Measurements from ENCODE around the gene CASP5.
A peak's percentile ranks its signal among the peaks of the same experiment; 100 is the strongest.
"Not testable (repeated sequence)": the region's sequence is repeated elsewhere in the genome, so short reads cannot be mapped to it uniquely, and the experiment has no call there.

CASP5 gene

DNA sequence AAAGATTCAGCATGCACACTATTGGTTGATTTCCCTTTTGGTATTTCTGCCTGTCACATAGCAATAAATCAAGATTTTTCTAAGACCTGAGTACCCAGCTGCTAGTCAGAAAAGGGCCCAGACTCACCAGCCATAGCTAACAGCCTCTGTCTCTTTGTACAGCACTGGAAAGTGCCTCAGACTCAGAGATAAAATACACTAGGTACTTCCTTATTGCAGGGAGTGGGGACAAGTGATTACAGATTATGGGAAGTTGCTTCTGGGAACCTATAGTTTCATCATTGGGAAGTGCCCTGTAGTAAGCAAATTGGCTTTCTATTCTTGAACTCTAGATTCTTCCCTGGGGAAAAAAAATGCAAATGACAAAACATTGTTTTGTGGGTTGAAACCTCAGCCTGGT lies at the start of gene CASP5:
TSS of gene CASP5 (minus strand) at position 166 of the 400 bp plus-strand sequence. CDS start at position 134, 32 bp downstream.
- DNase-seq, result no peak

DNA sequence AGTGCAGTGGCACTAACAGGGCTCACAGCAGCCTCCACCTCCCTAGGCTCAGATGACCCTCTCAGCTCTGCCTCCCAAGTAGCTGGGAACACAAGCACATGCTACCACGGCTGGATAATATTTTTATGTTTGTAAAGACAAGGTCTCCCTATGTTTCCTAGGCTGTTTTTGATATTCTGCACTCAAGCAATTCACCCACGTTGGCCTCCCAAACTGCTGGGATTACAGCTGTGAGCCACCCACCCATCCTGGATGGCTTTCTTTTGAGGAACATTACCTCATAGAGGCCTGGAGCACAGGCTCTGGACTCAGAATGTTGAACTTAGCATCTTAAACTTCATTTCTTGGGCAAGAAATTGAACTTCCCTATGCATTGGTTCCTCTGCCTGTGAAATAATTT lies 49.1 kb upstream of the CASP5 start:
- not testable (repeated sequence) for DNase-seq

DNA sequence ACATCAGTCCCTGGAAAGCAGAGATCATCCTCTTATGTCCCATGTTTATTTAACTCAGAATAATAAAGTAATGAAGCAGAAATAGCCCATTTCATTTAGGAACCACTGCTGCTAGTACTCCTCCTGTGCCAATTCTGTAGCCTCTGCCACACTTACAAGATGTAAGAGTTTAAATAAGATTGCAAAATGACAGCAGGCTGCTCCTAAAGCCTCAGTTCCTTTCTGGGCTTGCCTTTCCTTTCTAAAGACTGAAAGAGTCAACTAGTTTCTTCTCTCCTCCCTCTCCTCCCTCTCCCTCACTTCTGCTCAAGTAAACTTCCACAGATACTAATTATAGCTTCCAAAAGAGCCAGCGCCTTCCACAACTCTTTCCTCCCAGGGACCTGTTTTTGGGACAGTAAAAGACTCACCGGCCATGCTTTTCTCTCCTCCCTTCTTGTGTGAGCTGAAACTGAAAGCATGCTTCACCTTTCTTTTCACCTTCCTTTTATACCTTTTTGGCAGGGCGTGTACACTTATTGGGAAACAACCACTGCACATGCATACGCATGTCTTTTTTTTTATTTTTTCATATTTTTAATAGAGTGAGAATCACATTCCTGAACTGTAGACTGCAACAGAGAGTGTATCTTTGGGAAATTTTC lies 48.2 kb upstream of the CASP5 start:
- DNase-seq, result no peak

- DNase-seq, result no peak
Measured at GRCh38 chr11:105070306-105070705, 47.3 kb upstream of the CASP5 start.

DNA sequence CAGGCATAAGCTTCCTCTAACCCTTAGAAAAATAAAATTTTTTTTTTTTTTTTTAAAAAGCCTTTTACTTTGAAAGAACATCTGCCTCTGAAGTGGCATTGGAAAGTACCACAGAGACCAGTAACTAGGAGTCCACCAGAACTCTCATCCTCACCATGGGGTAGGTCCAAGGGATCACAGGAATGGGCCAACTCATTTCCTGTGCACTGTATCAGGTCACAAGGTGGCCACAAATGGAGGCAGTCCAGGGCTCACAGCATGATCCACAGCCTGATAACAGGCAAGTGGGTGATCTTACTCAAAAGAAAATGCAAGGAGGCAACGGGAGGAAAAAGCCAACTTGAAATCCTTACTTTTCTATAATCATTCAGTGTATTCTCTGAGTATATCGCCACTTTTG lies 46.8 kb upstream of the CASP5 start:
- not testable (repeated sequence) for DNase-seq

DNA sequence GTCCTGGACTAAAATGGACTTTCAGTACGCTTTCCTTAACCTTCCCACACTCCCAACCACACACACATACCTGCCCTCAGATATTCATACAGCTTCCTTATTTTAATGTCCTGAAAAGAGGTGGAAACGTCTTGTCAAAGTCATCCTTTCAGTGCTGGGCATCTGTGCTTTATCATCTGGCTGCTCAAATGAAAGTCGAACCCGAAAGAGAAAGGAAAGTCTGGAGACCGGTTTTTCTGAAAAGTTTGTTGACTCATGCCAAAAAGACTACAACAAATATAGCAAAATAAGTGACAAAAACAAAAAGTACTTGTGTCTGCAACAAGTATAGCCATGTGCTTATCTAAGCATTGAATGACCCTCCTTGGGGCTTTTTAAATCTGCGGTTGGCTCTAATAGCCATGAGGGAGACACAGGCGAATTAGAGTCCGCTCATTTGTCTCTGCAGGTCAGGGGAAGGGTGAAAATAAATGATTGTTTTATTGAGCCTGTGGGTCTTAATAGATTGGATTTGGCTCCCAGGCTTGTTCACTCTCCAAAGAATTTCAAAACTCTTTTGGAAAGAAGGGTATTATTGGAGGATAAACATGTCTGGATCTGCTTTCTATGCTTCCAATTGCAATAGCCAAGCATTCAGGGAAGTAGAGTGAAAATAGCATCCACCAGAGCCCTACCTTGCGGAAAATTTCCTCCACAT lies 40.4 kb upstream of the CASP5 start:
- DNase-seq, result not testable (repeated sequence)

GRCh38 chr11:105057432-105057831 lies 34.5 kb upstream of the CASP5 start:
- no peak for DNase-seq

DNA sequence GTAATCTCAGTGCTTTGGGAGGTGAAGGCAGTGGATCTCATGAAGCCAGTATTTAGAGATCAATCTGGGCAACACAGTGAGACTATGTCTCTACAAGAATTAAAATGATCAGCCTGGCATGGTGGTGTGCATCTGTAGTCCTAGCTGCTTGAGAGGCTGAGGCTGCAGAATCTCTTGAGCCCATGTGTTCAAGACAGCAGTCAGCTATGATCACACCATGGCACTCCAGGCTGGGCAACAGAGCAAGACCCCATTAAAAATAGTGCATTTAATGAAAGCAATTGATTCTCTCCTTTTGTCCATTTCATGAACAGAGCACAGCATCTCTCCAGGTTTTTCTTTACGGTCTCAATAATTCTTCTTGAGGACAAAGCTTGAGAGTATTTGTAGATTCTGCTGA lies 33.5 kb upstream of the CASP5 start:
- DNase-seq, result no peak

DNA sequence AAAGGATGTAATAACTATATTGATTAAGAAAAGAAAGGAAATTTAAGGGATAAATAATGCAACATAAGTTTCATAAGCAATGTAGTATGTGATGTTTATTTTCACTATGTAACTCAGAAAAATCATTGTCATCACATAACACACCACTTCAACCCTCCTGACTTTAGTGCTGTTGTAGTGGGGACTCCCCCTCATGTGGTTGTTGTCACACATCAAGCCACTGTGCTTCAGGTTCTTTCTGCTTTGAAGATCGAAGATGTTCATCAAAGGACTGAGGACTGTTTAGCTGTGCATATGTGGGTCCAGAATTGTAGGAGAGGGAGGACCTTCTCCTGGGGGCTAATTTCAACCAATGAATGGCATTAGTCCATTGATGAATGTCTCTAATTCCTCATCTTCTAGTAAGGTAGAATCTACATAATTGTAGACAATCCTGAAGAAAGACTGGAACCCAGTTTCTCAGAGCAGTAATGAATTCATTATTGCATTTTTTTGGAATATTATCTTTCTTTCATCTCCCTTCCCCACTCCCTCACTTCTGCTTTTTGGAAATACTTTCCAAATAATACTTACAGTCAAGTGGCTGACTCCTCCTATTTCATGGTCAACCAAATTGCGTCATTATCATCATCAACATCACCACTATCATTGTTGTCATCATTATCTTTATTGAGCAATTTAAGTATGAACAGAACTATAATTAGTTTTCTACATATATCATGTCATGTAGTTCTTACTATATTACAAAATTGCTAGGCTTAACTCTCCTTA lies 31.9 kb upstream of the CASP5 start:
- no peak for DNase-seq

DNA sequence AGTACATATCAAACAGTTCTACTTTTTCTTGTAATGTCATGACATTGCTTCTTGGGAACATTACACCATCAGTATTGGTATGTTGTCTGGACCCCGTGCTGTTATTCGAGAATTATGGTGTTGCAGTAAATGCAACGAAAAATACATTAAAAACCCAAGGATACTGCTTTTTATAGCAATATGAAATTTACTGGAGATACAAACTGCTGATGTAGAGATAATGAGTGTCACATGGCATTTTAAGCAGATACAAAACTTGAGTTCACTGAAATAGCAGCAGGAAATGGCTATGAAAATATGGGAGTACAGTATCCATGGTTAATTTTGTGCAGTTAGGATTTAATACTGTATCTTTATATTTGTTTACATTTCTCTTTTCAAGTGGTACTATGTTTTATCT lies 29.5 kb upstream of the CASP5 start:
- DNase-seq, result no peak

DNA sequence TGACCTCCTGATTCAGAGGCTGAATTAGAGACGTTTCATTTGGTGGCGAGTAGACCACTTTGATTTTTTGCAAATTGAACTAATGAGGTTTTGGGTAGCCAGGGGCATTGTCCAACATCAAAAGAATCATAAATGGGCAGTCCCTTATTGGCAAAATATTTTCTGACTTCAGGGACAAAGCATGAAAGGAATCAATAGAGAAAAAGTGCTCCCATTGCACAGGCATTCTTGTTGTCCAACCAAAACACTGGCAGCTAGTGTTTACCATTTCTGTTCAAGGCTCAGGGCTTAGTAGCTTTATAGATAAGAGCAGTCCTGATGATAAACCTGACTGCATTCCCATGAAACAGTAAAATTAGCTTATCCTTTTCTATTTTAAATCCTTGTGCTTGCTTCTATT lies 28.6 kb upstream of the CASP5 start:
- no peak for DNase-seq

- no peak for DNase-seq
Measured at GRCh38 chr11:105049481-105049880, 26.5 kb upstream of the CASP5 start.

DNA sequence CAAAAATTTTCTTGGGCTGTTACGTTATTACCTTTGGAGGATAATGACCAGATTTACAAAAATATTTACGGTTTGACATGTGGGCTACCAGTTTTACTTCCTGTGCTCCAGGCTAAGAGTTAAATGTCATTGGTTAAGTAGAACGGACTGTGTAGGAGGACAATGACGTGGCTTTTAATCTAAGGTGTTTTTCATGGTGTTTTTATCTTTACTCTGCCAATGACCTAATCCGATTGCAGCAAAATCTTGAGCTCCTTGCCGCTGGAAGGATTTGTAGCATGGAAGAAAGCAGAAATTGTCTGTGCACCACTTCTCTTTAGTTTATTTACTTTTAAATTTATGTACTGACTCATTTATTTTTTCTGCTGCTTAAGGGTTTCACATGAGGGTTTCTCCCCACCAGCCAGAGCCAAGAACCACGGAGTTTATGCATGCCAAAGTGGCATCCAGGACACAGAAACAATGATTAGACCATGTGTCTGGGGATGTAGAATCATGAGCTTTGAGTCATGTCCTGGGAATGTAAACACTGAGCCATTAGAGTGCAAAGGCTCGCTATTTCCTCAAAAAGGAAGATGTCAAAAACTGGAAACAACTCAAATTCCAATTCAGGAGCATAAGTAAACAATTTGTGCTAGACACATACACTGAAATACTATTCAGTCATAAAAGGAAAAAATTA lies 24.1 kb upstream of the CASP5 start:
- DNase-seq, result no peak

DNA sequence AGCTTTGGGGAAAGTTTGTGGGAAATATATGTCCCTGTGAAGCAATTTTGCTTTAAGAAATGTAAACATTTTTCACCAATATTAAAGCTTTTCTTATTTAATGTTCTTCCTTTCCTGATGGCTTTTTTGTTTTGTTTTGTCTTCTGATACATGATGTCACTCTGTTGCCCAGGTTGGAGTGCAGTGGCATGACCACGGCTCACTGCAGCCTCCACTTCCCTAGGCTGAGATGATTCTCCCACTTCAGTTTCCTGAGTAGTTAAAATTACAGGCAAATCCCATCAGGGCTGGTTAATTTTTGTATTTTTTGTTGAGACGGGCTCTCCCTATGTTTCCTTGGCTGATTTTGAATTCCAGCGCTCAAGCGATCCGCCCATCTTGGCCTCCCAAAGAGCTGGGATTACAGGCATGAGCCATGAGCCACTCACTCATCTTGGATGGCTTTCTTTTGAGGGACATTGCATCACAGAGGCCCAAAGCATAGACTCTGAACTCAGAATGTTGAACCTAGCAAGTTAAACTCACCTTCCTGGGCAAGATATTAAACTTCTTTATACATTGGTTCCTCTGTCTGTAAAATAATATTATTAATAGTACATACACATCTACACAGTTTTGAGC lies 22.8 kb upstream of the CASP5 start:
- no peak for DNase-seq

DNA sequence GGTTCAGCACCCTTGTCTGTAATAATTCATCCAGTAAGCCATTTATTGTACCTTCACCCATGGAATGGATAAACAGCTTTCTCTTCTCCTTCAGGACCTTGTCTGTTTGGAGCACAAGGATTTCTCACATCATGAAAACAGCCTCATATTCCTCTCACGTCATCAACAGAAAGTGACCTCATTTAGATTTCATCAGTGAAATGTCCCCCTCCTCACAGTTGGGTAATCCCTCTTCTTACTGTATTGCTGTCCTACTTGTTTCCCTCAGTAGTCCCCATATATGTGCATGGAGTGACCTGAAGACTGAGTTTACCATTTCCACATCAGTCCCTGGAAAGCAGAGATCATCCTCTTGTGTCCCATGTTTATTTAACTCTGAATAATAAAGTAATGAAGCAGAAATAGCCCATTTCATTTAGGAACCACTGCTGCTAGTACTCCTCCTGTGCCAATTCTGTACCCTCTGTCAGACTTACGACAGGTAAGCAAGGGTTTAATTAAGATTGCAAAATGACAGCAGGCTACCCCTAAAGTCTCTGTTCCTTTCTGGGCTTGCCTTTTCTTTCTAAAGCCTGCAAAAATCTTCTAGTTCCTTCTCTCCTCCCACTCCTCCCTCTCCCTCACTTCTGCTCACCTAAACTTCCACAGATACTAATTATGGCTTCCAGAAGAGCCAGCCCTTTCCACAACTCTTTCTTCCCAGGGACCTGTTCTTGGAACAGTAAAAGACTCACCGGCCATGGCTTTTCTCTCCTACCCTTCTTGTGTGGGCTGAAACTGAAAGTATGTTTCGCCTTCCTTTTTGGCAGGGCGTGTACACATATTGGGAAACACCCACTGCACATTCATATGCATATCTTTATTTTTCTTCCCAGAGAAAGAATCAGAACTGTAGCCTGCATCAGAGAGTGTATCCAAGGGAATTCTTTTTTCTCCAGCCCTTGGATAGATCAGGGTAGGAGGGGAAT lies 21.9 kb upstream of the CASP5 start, which contains the start of gene CARD16:
TSS of gene CARD16 (minus strand) at position 779 of the 968 bp plus-strand sequence. CDS start at position 741, 38 bp downstream.
- peak; percentile 23 for DNase-seq

GRCh38 chr11:105042178-105042577 lies 19.2 kb upstream of the CASP5 start:
- DNase-seq, result no peak

DNA sequence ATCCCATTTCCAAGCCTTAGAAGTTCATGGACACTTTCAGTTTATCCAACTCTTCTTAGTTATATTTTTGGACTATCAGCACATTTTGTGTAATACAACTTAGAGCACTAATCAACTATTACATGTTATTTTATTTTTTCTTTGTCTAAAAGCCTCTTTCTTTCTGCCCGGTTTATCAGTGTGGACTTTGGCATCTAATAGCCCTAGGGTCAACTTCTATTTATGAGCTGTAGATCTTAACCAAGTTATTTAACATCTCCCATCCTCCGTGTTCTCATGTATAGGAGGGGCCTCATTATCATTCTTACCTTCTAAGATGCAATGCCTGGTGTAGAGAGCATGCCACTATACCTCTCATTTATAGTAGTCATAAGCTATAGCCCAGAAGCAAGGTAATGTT lies 17.7 kb upstream of the CASP5 start:
- no peak for DNase-seq

DNA sequence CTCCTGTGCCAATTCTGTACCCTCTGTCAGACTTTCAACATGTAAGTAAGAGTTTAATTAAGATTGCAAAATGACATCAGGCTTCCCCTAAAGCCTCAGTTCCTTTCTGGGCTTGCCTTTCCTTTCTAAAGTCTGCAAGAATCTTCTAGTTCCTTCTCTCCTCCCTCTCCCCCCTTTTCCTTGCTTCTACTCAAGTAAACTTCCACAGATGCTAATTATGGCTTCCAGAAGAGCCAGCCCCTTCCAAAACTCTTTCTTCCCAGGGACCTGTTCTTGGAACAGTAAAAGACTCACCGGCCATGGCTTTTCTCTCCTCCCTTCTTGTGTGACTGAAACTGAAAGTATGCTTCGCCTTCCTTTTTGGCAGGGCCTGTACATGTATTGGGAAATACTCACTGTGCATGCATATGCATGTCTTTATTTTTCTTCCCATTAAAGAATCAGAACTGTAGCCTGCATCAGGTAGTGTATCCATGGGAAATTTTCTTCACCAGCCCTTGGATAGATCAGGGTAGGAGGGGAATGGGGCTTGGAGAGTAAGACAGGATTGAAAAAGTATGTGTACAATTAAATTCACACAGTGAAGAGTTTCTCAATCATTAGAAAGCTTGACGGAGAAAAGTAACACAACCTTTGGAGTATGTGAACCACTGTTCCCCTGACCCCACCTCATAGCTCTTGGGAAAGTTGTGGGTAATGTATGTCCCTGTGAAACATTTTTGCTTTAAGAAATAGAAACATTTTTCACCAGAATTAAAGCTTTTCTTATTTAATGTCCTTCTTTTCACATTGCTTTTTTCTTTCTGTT lies 12.0 kb upstream of the CASP5 start, which contains the start of gene CASP1:
TSS of gene CASP1 (minus strand) at position 332 of the 808 bp plus-strand sequence. CDS start at position 301, 31 bp downstream.
- DNase-seq, result no peak

GRCh38 chr11:105034388-105034787 lies 11.4 kb upstream of the CASP5 start:
- DNase-seq, result not testable (repeated sequence)

- no peak for DNase-seq
Measured at GRCh38 chr11:105033781-105034180, 10.8 kb upstream of the CASP5 start.

Data from activated CD8-positive, alpha-beta memory T cell treated with anti-CD3 and anti-CD28 coated beads, Interleukin-2, amount 50 U/mL, for 4 hours (primary cell).